ENCODE measurements around the gene NPAS4. TPM values are rescaled to one million over a fixed set of nuclear protein-coding genes. Genes with fewer than 3 reads are reported as not detected.
"Not testable (repeated sequence)": the region's sequence is repeated elsewhere in the genome, so short reads cannot be mapped to it uniquely, and the experiment has no call there.

Gene NPAS4
- polyA plus RNA-seq, 3 donors, result 0.06 to 0.11 (median 0.11) TPM

DNA sequence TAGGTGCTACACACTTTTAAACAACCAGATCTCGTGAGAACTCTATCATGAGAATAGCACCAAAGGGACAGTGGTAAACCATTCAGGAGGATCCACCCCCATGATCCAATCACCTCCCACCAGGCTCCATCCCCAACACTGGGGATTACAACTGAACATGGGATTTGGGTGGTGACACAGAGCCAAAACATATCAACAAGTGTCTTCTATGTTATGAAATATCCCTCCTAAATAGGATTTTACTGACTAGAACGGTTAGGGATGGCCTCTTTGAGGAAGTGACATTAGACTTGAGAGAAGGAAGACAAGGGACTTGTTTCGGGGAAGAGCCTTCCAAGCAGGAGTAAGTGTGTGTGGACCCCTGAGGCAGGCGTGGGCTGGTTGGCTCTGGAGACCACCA lies 29.7 kb downstream of the NPAS4 start:
- no peak for DNase-seq (ENCODE audit: low read depth in 3 of 3, low spot score in 2 of 3)

DNA sequence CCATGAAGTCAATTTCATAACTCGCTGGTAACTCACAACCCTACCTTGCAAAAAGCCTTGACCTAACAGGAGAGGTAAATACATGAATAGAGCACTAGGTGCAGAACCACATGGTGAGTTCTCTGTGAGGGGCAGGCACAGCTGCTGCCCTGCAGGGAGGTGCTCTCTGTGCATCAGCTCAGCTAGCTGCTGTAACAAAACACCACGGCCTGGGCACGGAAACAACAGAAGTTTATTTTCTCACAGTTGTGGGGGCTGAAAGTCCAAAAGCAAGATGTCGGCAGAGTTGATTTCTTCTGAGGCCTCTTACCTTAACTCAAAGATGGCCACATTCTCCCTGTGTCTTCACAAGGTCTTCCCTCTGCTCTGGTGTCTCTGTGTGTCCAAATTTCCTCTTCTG lies 30.8 kb downstream of the NPAS4 start:
- DNase-seq (ENCODE audit: low read depth in 3 of 3, low spot score in 2 of 3), result no peak

DNA sequence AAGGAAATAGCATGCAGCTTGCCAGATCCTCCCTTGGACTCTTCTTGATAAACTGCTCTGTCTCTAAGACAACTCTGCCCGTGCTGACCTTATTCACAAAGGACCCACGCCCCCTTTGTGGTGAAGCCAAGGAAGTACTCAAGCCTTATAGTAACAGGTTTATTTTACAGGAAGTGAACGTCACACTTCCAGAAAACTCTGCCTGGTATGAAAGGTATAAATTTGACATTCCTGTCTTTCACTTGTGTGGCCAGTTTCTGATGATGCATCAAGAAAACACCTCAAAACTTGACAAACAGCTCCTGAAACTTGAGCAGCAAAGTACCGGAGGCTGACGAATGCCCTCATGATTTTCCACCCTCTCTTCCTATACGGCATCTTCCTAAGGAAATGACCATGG lies 33.4 kb downstream of the NPAS4 start:
- DNase-seq (ENCODE audit: low read depth in 3 of 3, low spot score in 2 of 3), result no peak

GRCh38 chr11:66454828-66455227 lies 34.0 kb downstream of the NPAS4 start:
- DNase-seq (ENCODE audit: low read depth in 3 of 3, low spot score in 2 of 3), result no peak

DNA sequence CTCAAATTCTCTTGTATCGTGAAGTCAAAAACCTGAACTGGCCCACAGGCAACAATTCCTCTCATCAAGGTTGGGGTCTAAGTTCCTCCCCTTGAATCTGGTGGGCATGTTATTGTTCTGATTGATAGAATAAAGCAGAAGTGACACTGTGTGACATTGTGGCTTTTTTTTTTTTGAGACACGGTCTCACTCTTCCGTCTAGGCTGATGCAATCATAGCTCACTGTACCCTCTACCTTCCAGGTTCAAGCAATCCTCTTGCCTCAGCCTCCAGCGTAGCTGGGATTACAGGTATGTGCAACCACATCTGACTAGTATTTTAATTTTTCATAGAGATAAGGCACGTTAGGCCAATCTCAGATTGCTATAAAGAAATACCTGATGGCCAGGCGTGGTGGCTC lies 37.0 kb downstream of the NPAS4 start:
- no peak for DNase-seq (ENCODE audit: low read depth in 3 of 3, low spot score in 2 of 3)

DNA sequence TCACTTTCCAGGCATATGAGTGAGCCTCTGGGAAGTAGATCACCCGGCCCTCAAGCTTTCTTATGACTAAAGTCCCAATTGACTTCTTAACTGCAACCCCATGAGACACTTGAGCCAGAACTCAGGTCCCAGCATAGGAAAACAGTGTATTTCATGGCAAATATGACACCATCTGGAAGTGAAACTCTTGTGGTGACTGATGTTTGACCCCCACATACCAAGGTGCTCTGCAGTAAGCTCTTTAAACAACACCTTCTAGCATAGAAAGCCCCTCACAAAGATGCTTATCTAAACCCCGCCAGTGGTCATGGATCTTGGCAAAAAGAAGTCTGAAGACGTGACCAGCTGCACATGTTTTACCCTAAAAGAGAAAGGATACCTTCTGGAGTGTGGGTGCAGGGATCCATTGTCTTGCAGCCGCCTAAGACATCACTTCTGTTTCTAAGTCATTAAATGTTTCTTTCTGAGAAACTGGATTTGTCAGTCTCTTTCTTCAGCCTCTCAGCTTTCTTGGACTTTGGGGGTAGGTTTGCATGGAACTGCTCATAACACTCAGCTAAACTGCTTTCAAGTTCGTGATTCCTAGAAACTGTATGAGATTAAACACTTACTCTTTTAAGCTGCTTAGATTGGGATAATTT lies 38.4 kb downstream of the NPAS4 start:
- DNase-seq (ENCODE audit: low read depth in 3 of 3, low spot score in 2 of 3), result no peak

DNA sequence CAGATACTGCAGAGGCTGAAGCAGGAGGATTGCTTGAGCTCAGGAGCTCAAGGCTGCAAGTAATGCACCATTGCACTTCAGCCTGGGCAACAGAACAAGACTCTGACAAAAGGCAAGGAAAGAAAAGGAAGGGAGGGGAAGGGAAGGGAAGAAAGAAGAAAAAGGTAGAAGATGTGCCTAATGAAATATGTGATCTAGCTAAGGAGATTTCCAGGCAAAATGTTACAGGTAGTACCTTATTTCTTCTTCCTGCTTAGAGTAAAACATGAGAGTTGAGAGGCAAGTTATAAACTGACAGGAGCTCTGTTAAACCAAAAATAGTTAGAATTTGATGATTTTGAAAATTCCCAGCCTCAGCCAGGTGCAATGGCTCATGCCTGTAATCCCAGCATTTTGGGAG lies 41.2 kb downstream of the NPAS4 start:
- no peak for DNase-seq (ENCODE audit: low read depth in 3 of 3, low spot score in 2 of 3)

GRCh38 chr11:66462911-66463310 lies 42.1 kb downstream of the NPAS4 start:
- DNase-seq (ENCODE audit: low read depth in 3 of 3, low spot score in 2 of 3), result no peak

GRCh38 chr11:66464116-66464515 lies 43.3 kb downstream of the NPAS4 start:
- not testable (repeated sequence) for DNase-seq (ENCODE audit: low read depth in 3 of 3, low spot score in 2 of 3)

- no peak for DNase-seq (ENCODE audit: low read depth in 3 of 3, low spot score in 2 of 3)
Observed at GRCh38 chr11:66464916-66465315, 44.1 kb downstream of the NPAS4 start.

GRCh38 chr11:66465373-66466224 lies 44.8 kb downstream of the NPAS4 start:
- no peak for DNase-seq (ENCODE audit: low read depth in 3 of 3, low spot score in 2 of 3)

DNA sequence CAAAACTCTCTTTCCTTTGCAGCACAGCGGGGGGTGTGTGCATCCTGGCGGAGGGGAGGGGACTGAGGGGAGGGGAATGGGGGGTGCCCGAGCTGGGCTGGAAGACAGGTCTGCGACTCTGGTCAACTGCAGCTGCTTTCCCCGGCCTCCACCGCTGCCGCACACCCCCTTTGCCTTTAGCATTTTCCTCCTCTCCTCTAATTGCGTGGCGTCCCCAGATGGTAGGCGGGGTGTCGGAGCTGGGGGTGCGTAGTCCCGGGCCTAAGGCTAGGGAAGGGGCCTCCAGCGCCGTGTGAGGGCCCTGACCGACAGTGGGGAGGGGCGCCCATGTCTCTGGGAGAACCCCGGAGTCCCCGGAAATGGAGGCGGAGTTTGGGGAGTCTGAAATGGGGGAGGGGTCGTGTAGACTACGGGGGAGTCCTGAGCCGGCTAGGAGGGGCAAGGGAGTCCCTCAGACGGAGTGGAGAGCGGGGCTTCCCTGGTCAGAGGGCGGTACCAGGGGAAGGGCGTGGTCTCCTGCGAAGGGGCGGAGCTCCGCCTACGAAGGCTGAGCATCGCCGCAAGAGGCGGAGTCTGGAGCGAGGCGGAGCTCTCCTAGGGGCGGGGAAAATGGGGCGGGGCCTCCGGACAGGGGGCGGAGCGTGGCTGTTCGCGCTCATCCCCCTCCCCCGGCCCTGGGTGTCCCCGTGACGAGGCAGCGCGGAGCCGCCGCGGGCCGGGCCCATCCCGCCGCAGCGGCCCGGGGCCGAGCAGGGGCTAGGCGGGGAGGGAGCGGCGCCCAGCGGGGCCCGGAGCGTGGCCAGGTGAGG lies 45.6 kb downstream of the NPAS4 start, which contains the start of gene PELI3:
Gene PELI3, plus strand, starts transcription at position 681 of the 809 bp plus-strand sequence. CDS start 1,224 bp downstream, outside the sequence.
- DNase-seq (ENCODE audit: low read depth in 3 of 3, low spot score in 2 of 3), result peak; percentile 83 to 89 (median 84)

- no peak for DNase-seq (ENCODE audit: low read depth in 3 of 3, low spot score in 2 of 3)
Observed at GRCh38 chr11:66467034-66467659, 46.3 kb downstream of the NPAS4 start.

- no peak for DNase-seq (ENCODE audit: low read depth in 3 of 3, low spot score in 2 of 3)
Observed at GRCh38 chr11:66467756-66468155, 46.9 kb downstream of the NPAS4 start.

DNA sequence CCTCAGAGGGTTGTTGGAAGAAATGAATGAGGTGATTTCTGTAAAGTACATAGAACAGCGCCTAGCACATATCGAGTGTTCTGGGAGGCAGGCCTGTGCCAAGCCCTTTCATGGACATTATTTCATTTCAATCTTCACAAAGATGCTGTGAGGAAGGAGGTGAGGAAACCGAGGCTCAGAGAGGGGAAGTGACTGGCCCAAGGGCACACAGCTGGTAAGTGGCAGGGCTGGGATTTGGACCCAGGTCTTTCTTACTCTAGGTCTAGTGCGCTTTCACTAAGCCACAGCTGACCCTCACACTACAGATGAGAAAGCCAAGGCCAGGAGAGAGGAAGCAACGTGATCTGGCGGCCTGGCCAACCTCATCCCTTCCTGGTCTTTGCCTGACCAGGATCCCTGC lies 47.9 kb downstream of the NPAS4 start:
- DNase-seq (ENCODE audit: low read depth in 3 of 3, low spot score in 2 of 3), result no peak

DNA sequence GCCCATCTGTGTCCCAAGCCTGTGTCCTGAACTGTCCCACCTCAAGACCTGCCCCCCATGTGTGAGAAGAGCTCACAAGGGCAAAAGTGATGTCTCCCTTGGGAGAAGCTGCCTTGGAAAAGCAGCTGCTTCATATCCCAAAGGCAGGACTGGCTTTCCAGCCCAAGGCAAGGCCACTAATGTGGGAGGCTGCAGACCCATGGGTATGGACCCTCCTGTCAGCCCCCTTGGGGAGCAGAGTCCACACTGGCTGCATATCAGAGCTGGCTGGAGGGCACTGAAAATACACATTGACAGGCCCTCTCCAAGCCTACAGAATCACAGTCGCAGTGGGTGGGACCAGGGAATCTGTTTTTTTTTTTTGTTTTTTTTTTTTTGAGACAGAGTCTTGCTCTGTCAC lies 48.6 kb downstream of the NPAS4 start:
- no peak for DNase-seq (ENCODE audit: low read depth in 3 of 3, low spot score in 2 of 3)

- no peak for DNase-seq (ENCODE audit: low read depth in 3 of 3, low spot score in 2 of 3)
Observed at GRCh38 chr11:66470015-66470414, 49.2 kb downstream of the NPAS4 start.

- DNase-seq (ENCODE audit: low read depth in 3 of 3, low spot score in 2 of 3), result no peak
Observed at GRCh38 chr11:66471142-66471541, 50.3 kb downstream of the NPAS4 start.

DNA sequence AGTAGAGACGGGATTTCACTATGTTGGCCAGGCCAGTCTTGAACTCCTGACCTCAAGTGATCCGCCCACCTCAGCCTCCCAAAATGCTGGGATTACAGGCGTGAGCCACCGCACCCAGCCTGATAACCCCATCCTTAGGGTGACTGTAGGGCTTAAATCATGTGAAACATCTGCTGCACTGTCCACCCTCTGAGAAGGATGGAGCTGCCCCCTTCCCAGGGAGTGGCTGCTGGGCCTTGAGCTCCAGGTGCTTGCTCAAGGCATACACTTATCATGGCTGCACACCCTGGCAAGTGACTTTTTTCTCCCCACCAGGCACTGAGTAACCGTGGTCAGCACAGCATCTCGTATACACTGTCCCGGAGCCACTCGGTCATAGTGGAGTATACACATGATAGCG lies 51.2 kb downstream of the NPAS4 start:
- no peak for DNase-seq (ENCODE audit: low read depth in 3 of 3, low spot score in 2 of 3)

- no peak for DNase-seq (ENCODE audit: low read depth in 3 of 3, low spot score in 2 of 3)
Observed at GRCh38 chr11:66473167-66473566, 52.3 kb downstream of the NPAS4 start.
